Psoas muscle (tissue), 8 donors: Measurements from ENCODE around the gene PPM1H. TPM values are rescaled to one million over a fixed set of nuclear protein-coding genes. Genes with fewer than 3 reads are reported as not detected.

ENCODE experiments used
- ATAC-seq, 4 donors: fragments of 200-7000 bp; cut with Tn5 transposase; one replicate each; pipeline ENCODE4 v1.9.1; 2020; ENCODE audit warnings: moderate library complexity in 3 of 4, mild to moderate bottlenecking in 2 of 4
- DNase-seq, 2 donors: peaks; one replicate each; pipeline ENCODE4 v3.0.0-alpha.2; 2020
- H3K27ac ChIP-seq: fragments of 200-600 bp; one replicate; pipeline ENCODE4 v1.8.0; 2022
- H3K27me3 ChIP-seq, 3 donors: fragments of 200-600 bp in 1 of 3; one replicate each; pipeline versions ENCODE4 v1.6.1 to v1.8.0; 2013 to 2022; ENCODE audit warnings: low read length in 2 of 3, mild to moderate bottlenecking in 2 of 3, moderate library complexity in 1 of 3; ENCODE audit not compliant: insufficient read depth in 3 of 3
- H3K36me3 ChIP-seq, 2 donors: fragments of 200-600 bp in 1 of 2; one replicate each; pipeline versions ENCODE4 v1.6.1 to v1.8.0; 2013 to 2022; ENCODE audit warnings: low read depth in 1 of 2, mild to moderate bottlenecking in 1 of 2, moderate library complexity in 1 of 2; ENCODE audit not compliant: insufficient read depth in 1 of 2
- H3K4me1 ChIP-seq: fragments of 200-600 bp; one replicate; pipeline ENCODE4 v1.8.0; 2022
- H3K4me3 ChIP-seq: fragments of 200-600 bp; one replicate; pipeline ENCODE4 v1.8.0; 2022; ENCODE audit warnings: mild to moderate bottlenecking
- H3K9me3 ChIP-seq: fragments of 200-600 bp; one replicate; pipeline ENCODE4 v1.8.0; 2022
- WGBS, 3 donors: extraction: QIAGEN DNeasy Blood & Tissue Kit; methylation state at CpG; one replicate each; pipeline versions ENCODE4 v1.1.6 to v1.1.7; 2013; 5-methylcytosine and 5-hydroxymethylcytosine counted together
- intact Hi-C, 2 donors: fragments of 100-400 bp; cut with DNase I; formaldehyde crosslinking; loops; one replicate each; pipeline versions ENCODE4 v1.11.0 to v1.14.2; 2022
- polyA plus RNA-seq, 3 donors: library from polyadenylated mRNA; stranded (reverse); fragments of 200-250 nt; gene quantifications; one replicate each; pipeline ENCODE4 v1.2.3, GENCODE V29; 2013
- total RNA-seq, 4 donors: library from RNA; stranded (reverse); fragmentation: NEBNext Ultra II Directional in 2 of 4; extraction: Animal tissue kit (Norgen Biotek cat#: 25700) in 2 of 4; gene quantifications; one replicate each; pipeline versions ENCODE4 v1.2.1 to v1.2.4, GENCODE V29; 2021 to 2023
- TF ChIP-seq, protein P1 (sequence below): fragments of 200-600 bp; IDR thresholded peaks from one replicate; pipeline ENCODE4 v1.8.0; 2022; ENCODE audit warnings: antibody characterized with exemption
- donor health status: healthy with polysubstance abuse.
- donor health status: DM: no; HTN: no; CAD: no; lungs with moderate emphysema.
- donor health status: Bipolar disorder and iron deficiency.
- donor health status: healthy.
- donor health status: DM: yes; HTN: yes; CAD: no.
- donor health status: DM: no; HTN: no; CAD: no.
- donor health status: DM: no; HTN: no; CAD: no.
- donor health status: DM: yes; HTN: yes; CAD: no.

PPM1H gene
- total and polyA plus RNA-seq, 7 donors, result 0.65 to 4.3 (median 1.8) TPM

DNA sequence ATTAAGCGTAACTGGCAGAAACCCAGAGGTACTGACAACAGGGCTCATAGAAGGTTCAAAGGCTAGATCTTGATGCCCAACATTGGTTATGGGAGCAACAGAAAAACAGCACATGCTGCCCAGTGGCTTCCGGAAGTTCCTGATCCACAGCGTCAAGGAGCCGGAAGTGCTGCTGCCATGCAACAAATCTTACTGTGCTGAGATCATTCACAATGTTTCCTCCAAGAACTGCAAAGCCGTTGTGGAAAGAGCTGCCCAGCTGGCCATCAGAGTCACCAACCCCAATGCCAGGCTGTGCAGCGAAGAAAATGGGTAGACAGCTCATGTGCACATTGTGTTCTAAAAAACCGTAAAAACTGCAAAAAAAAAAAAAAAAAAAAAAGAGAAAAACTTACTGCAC lies 276.0 kb downstream of the PPM1H start:
- Histone ChIP-seq H3K36me3 (no peaks in the 10 kb centered on the region), H3K9me3 (no peaks in the 10 kb centered on the region), H3K4me3 (no peak overlapping the region), H3K4me1 (no peaks in the 10 kb centered on the region), H3K27ac (no peak overlapping the region), H3K27me3 (no peaks in the 10 kb centered on the region)
- TF ChIP-seq, protein P1, sequence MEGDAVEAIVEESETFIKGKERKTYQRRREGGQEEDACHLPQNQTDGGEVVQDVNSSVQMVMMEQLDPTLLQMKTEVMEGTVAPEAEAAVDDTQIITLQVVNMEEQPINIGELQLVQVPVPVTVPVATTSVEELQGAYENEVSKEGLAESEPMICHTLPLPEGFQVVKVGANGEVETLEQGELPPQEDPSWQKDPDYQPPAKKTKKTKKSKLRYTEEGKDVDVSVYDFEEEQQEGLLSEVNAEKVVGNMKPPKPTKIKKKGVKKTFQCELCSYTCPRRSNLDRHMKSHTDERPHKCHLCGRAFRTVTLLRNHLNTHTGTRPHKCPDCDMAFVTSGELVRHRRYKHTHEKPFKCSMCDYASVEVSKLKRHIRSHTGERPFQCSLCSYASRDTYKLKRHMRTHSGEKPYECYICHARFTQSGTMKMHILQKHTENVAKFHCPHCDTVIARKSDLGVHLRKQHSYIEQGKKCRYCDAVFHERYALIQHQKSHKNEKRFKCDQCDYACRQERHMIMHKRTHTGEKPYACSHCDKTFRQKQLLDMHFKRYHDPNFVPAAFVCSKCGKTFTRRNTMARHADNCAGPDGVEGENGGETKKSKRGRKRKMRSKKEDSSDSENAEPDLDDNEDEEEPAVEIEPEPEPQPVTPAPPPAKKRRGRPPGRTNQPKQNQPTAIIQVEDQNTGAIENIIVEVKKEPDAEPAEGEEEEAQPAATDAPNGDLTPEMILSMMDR, result no peak
- WGBS, 3 donors, result 51 to 65% (median 56%) methylated on average over 7 of the region's 7 CpGs
- intact Hi-C loops, result no loop called here
- ATAC-seq (no peak), DNase-seq (no peak)

DNA sequence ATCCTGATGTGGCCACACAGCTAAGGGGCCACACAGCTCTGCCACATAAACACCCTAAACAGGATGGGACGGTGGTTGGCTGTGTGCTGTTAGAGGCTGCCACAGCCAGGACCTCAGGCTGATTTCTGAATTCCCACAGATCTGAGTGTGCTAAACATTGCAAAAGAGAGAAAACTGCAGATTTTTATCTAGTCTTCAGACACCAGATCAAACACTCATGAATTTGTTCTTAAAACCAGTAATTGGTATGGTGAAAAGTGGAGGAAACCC lies 277.7 kb downstream of the PPM1H start:
- Histone ChIP-seq H3K4me1 (no peaks in the 10 kb centered on the region), H3K4me3 (no peak overlapping the region), H3K36me3 (no peaks in the 10 kb centered on the region), H3K27ac (no peak overlapping the region), H3K27me3 (no peaks in the 10 kb centered on the region), H3K9me3 (no peaks in the 10 kb centered on the region)
- 61 to 87% (median 72%) methylated on average over 1 of the region's 1 CpG for WGBS, 3 donors
- DNase-seq (no peak), ATAC-seq (no peak)
- intact Hi-C loops, result no loop called here
- TF ChIP-seq, protein P1, result no peak

DNA sequence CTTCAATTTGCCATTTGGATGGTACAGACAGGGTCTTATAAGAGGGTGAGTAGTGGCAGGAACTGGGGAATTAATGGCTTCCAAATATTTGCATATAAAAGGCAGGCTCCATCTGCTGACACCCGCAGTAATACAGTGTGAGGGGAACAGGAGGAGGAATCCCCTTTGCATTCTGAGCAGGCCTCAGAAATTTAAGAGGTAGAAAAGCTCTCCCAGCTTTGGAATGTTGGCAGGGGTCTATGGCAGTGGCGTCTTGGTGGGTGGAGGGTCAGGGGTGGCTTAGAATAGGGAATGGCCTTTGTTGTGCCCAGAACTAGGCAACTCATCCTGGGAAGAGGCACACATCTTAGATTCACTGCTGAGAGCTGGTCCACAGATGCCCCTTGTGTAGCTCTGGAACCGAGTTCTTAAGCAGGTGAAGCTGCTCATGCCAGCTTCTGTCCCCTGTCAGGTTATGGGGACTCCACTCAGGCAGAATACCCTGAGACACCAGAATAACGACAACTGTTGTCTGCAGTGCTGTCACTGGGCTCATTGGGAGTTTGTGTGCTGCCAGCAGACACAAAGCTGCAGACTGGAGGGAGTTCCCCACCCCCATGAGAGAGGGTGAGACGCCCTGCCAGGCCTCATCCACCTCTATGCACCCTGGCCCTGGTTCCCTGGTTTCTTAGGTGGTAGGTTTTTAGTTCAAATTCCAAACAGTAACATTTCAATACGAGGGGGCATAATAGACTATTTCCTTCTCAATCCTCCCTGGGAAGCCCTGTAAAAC lies 278.2 kb downstream of the PPM1H start:
- ATAC-seq (no peak), DNase-seq (no peak)
- H3K36me3 ChIP-seq, result no peaks in the 10 kb centered on the region
- WGBS, 3 donors, result 62 to 69% (median 68%) methylated on average over 6 of the region's 6 CpGs
- intact Hi-C loops, result no loop called here
- H3K9me3 ChIP-seq, result no peaks in the 10 kb centered on the region
- no peaks in the 10 kb centered on the region for H3K27me3 ChIP-seq
- H3K4me1 ChIP-seq, result no peaks in the 10 kb centered on the region
- no peak overlapping the region for H3K27ac ChIP-seq
- TF ChIP-seq, protein P1, result no peak
- H3K4me3 ChIP-seq, result no peak overlapping the region

DNA sequence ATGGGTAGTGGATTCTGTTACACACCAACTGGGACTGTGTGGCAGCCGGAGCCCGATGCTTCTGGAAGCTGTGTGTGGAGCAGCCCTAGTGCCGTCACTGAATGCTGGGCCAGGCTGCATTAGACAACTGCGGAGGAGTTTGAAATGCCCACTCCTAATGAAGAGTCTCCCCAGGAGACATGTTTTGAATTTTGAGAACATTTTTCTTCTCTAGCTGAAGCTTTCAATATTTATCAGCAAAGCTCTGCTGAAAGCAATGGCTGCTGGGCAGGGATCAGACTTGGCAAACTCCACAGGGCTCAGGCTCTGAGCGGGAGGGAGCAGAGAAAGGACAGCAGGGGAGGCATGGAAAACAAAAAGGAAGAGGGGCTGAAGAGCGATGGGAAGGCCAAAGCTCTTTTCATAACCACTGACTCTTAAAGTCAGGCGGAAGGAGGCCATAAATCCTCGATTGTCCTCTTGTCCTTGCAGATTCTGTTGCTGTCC lies 279.2 kb downstream of the PPM1H start:
- 52 to 67% (median 57%) methylated on average over 8 of the region's 8 CpGs for WGBS, 3 donors
- H3K27me3 ChIP-seq, result no peaks in the 10 kb centered on the region
- H3K4me1 ChIP-seq, result no peaks in the 10 kb centered on the region
- ATAC-seq (no peak), DNase-seq (no peak)
- no peak overlapping the region for H3K4me3 ChIP-seq
- no peak overlapping the region for H3K27ac ChIP-seq
- intact Hi-C loops, result no loop called here
- H3K36me3 ChIP-seq, result no peaks in the 10 kb centered on the region
- TF ChIP-seq, protein P1, result no peak
- H3K9me3 ChIP-seq, result no peaks in the 10 kb centered on the region
